PC-9 (cell line): ENCODE data around the gene INO80D. TPM values are rescaled to one million over a fixed set of nuclear protein-coding genes. Genes with fewer than 3 reads are reported as not detected.

Source experiments
- BruUV-seq: library from RNA; stranded (reverse); fragments of 400-500 nt; replicated peaks from 2 replicates; lab custom pipeline; 2021; lab: Mats Ljungman, UMichigan
- CTCF ChIA-PET: fragments of 300-600 bp; sonication (Branson Sonifier 250); formaldehyde crosslinking; loops from one replicate; lab custom pipeline; 2022; ENCODE audit warnings: antibody characterized with exemption; lab: Charles Lee
- POLR2A ChIA-PET: fragments of 300-600 bp; sonication (Branson Sonifier 250); formaldehyde crosslinking; loops from one replicate; lab custom pipeline; 2022; ENCODE audit warnings: antibody characterized with exemption; ENCODE audit not compliant: unreplicated experiment; lab: Charles Lee
- DNase-seq, 2 experiments: peaks; one replicate each; pipeline versions ENCODE4 v3.0.0 to v3.0.0-alpha.2; 2015 to 2022; ENCODE audit warnings: mixed read lengths in 1 of 2
- H2AFZ ChIP-seq: fragments of 200-600 bp; sonication (generic); 2 replicates; pipeline ENCODE4 v1.8.1; 2017; ENCODE audit warnings: antibody characterized with exemption
- H3F3A ChIP-seq: fragments of 200-600 bp; sonication (generic); 2 replicates; pipeline ENCODE4 v1.8.1; 2017; ENCODE audit warnings: antibody characterized with exemption, mild to moderate bottlenecking, low read depth; ENCODE audit not compliant: insufficient read depth
- H3K27ac ChIP-seq: fragments of 200-600 bp; sonication (generic); 2 replicates; pipeline ENCODE4 v1.6.1; 2016; ENCODE audit warnings: mixed run types
- H3K27me3 ChIP-seq: fragments of 200-600 bp; sonication (generic); 2 replicates; pipeline ENCODE4 v1.6.1; 2016; ENCODE audit warnings: low read depth, mixed run types; ENCODE audit not compliant: insufficient read depth
- H3K36me3 ChIP-seq: fragments of 200-600 bp; sonication (generic); 2 replicates; pipeline ENCODE4 v1.6.1; 2016; ENCODE audit warnings: low read depth, mixed run types
- H3K4me1 ChIP-seq: fragments of 200-600 bp; sonication (generic); replicated peaks from 2 replicates; pipeline ENCODE4 v1.6.1; 2016; ENCODE audit warnings: mixed run types; ENCODE audit not compliant: insufficient read depth
- H3K4me2 ChIP-seq: fragments of 200-600 bp; sonication (generic); 2 replicates; pipeline ENCODE4 v1.6.1; 2017; ENCODE audit warnings: mixed run types
- H3K4me3 ChIP-seq: fragments of 200-600 bp; sonication (generic); 2 replicates; pipeline ENCODE4 v1.6.1; 2016; ENCODE audit warnings: mixed run types
- H3K79me2 ChIP-seq: fragments of 200-600 bp; sonication (generic); 2 replicates; pipeline ENCODE4 v1.6.1; 2017; ENCODE audit warnings: low read depth, mixed run types
- H3K9me2 ChIP-seq: fragments of 200-600 bp; sonication (generic); 2 replicates; pipeline ENCODE4 v1.8.1; 2017; ENCODE audit warnings: mild to moderate bottlenecking; ENCODE audit not compliant: insufficient read depth
- H3K9me3 ChIP-seq: fragments of 200-600 bp; sonication (generic); 2 replicates; pipeline ENCODE4 v1.8.1; 2016; ENCODE audit warnings: low read depth; ENCODE audit not compliant: insufficient read depth
- H4K20me1 ChIP-seq: fragments of 200-600 bp; sonication (generic); 2 replicates; pipeline ENCODE4 v1.8.1; 2017; ENCODE audit not compliant: insufficient read depth
- CTCF ChIP-seq: fragments of 200-600 bp; sonication (generic); conservative IDR thresholded peaks from 2 replicates; pipeline ENCODE4 v1.6.1; 2017; ENCODE audit warnings: mixed run types, antibody characterized with exemption, mild to moderate bottlenecking, moderate library complexity
- EZH2 ChIP-seq: fragments of 200-600 bp; sonication (generic); IDR thresholded peaks from 2 replicates; pipeline ENCODE4 v1.8.0; 2017; ENCODE audit warnings: antibody characterized with exemption, low read depth
- intact Hi-C: fragments of 100-400 bp; cut with micrococcal nuclease; formaldehyde crosslinking; loops from one replicate; pipeline ENCODE4 v1.10.0; 2022; ENCODE audit not compliant: unreplicated experiment
- total RNA-seq: library from RNA; stranded (reverse); gene quantifications from 2 replicates; pipeline ENCODE4 v1.2.3, GENCODE V29; 2021

Gene INO80D
- total RNA-seq, 1 experiment from 2014 or later, result 12.4 TPM

GRCh38 chr2:206068207-206068606 is 17.8 kb downstream of the INO80D start:
- no peak for DNase-seq
- H4K20me1 ChIP-seq, result no peaks in the 10 kb centered on the region
- H3K9me2 ChIP-seq, result no peaks in the 10 kb centered on the region
- no peak overlapping the region for H3K27ac ChIP-seq
- H3K4me1 ChIP-seq, result no peaks in the 10 kb centered on the region
- H3K27me3 ChIP-seq, result no peaks in the 10 kb centered on the region
- CTCF ChIA-PET, result no interaction called here
- H3K4me2 ChIP-seq, result no peak overlapping the region
- no peak overlapping the region for H2AFZ ChIP-seq
- H3F3A ChIP-seq, result no peaks in the 10 kb centered on the region
- POLR2A ChIA-PET, result no interaction called here
- intact Hi-C loops, result no loop called here
- no peaks in the 10 kb centered on the region for H3K36me3 ChIP-seq
- no peak overlapping the region for H3K4me3 ChIP-seq
- BruUV-seq, result no TSS peak
- TF ChIP-seq CTCF (no peak), EZH2 (no peak)
- H3K9me3 ChIP-seq, result no peaks in the 10 kb centered on the region
- H3K79me2 ChIP-seq, result peaks cover 9% of the 10 kb centered on the region

GRCh38 chr2:206064077-206064476 is 21.9 kb downstream of the INO80D start:
- H3K27ac ChIP-seq, result no peak overlapping the region
- H3K9me2 ChIP-seq, result no peaks in the 10 kb centered on the region
- H4K20me1 ChIP-seq, result no peaks in the 10 kb centered on the region
- no peak overlapping the region for H3K4me3 ChIP-seq
- H3K27me3 ChIP-seq, result no peaks in the 10 kb centered on the region
- peaks cover 8% of the 10 kb centered on the region for H3K79me2 ChIP-seq
- H3K36me3 ChIP-seq, result no peaks in the 10 kb centered on the region
- H3K4me1 ChIP-seq, result no peaks in the 10 kb centered on the region
- no peak overlapping the region for H3K4me2 ChIP-seq
- BruUV-seq, result no TSS peak
- no peak for TF ChIP-seq CTCF
- no peak for TF ChIP-seq EZH2
- H2AFZ ChIP-seq, result no peak overlapping the region
- ChIA-PET POLR2A (interaction anchor here (0.6 kb wide), 1 partner anchor 79 kb away, joined by 4 read pairs; no protein-coding TSS in a partner anchor), CTCF (no interaction called here)
- H3K9me3 ChIP-seq, result no peaks in the 10 kb centered on the region
- intact Hi-C loops, result no loop called here
- no peak for DNase-seq
- H3F3A ChIP-seq, result no peaks in the 10 kb centered on the region

- intact Hi-C loops, result no loop called here
- Histone ChIP-seq H3K9me3 (no peaks in the 10 kb centered on the region), H3K79me2 (peaks cover 6% of the 10 kb centered on the region), H3F3A (no peaks in the 10 kb centered on the region), H3K27ac (no peak overlapping the region), H3K4me3 (no peak overlapping the region), H3K4me2 (no peak overlapping the region), H4K20me1 (no peaks in the 10 kb centered on the region), H3K9me2 (no peaks in the 10 kb centered on the region), H3K4me1 (no peaks in the 10 kb centered on the region), H3K27me3 (no peaks in the 10 kb centered on the region), H3K36me3 (no peaks in the 10 kb centered on the region), H2AFZ (no peak overlapping the region)
- ChIA-PET POLR2A (no interaction called here), CTCF (no interaction called here)
- DNase-seq, result no peak
- TF ChIP-seq CTCF, result no peak
- TF ChIP-seq EZH2, result no peak
- no TSS peak for BruUV-seq
These were observed 22.3 kb downstream of the INO80D start for GRCh38 chr2:206063635-206064034.
